SK-N-SH (cell line): Measurements from ENCODE around the gene INPP5K. TPM values are rescaled to one million over a fixed set of nuclear protein-coding genes. Genes with fewer than 3 reads are reported as not detected.

ENCODE experiments used
- CTCF ChIA-PET: fragments of 300-600, 350-600 bp; formaldehyde crosslinking; extraction: SDS; loops from one replicate; lab custom pipeline; 2021; lab: Yijun Ruan, JAX
- POLR2A ChIA-PET: fragments of 350-600 bp; sonication (Branson Sonifier 250); formaldehyde crosslinking; extraction: SDS; loops from one replicate; lab custom pipeline; 2020; ENCODE audit warnings: antibody characterized with exemption, inconsistent platforms; lab: Yijun Ruan, JAX
- DNase-seq: peaks from one replicate; pipeline ENCODE4 v3.0.0; 2012
- H2AFZ ChIP-seq: fragments of 200-600 bp; sonication (generic); 2 replicates; pipeline ENCODE4 v1.8.1; 2016; ENCODE audit warnings: antibody characterized with exemption, mild to moderate bottlenecking, low read depth
- H3F3A ChIP-seq: fragments of 200-600 bp; sonication (generic); replicated peaks from 2 replicates; pipeline ENCODE3; 2016; ENCODE audit warnings: antibody characterized with exemption, mild to moderate bottlenecking; ENCODE audit not compliant: insufficient read depth
- H3K27ac ChIP-seq, 2 experiments: fragments of 200-500 bp in 1 of 2; fragments of 200-600 bp in 1 of 2; sonication (Bioruptor generic) in 1 of 2; sonication (generic), shearing (Covaris generic) in 1 of 2; 2 replicates each; pipeline versions ENCODE4 v1.5.1 to v1.6.1; 2014 to 2016; ENCODE audit warnings: low read depth in 2 of 2, inconsistent platforms in 1 of 2, low read length in 1 of 2, mild to moderate bottlenecking in 1 of 2, mixed read lengths in 1 of 2
- H3K27me3 ChIP-seq: fragments of 200-600 bp; sonication (generic), shearing (Covaris generic); 2 replicates; pipeline ENCODE4 v1.6.1; 2016; ENCODE audit warnings: mixed run types; ENCODE audit not compliant: insufficient read depth
- H3K36me3 ChIP-seq, 2 experiments: fragments of 200-500 bp in 1 of 2; fragments of 200-600 bp in 1 of 2; sonication (Bioruptor generic) in 1 of 2; sonication (generic) in 1 of 2; replicated peaks in 1 of 2; 2 replicates each; pipeline versions ENCODE3 to v1.5.1; 2014 to 2016; ENCODE audit warnings: low read length in 1 of 2, mild to moderate bottlenecking in 1 of 2; ENCODE audit not compliant: insufficient read depth in 2 of 2, control insufficient read depth in 1 of 2
- H3K4me1 ChIP-seq, 2 experiments: fragments of 200-500 bp in 1 of 2; fragments of 200-600 bp in 1 of 2; sonication (Bioruptor generic) in 1 of 2; sonication (generic), shearing (Covaris generic) in 1 of 2; 2 replicates each; pipeline versions ENCODE4 v1.5.1 to v1.6.1; 2014 to 2016; ENCODE audit warnings: low read depth in 1 of 2, low read length in 1 of 2, mixed run types in 1 of 2; ENCODE audit not compliant: insufficient read depth in 2 of 2, control insufficient read depth in 1 of 2
- H3K4me2 ChIP-seq: fragments of 200-600 bp; sonication (generic), shearing (Covaris generic); 2 replicates; pipeline ENCODE4 v1.6.1; 2017; ENCODE audit warnings: mixed run types
- H3K4me3 ChIP-seq, 2 experiments: fragments of 200-500 bp in 1 of 2; fragments of 200-600 bp in 1 of 2; sonication (Bioruptor generic) in 1 of 2; sonication (generic), shearing (Covaris generic) in 1 of 2; 2 replicates each; pipeline versions ENCODE4 v1.5.1 to v1.8.1; 2014 to 2016; ENCODE audit warnings: low read depth in 2 of 2, inconsistent platforms in 1 of 2, low read length in 1 of 2, mild to moderate bottlenecking in 1 of 2, mixed read lengths in 1 of 2, moderate library complexity in 1 of 2
- H3K79me2 ChIP-seq: fragments of 200-600 bp; sonication (generic); 2 replicates; pipeline ENCODE4 v1.8.1; 2017; ENCODE audit warnings: mild to moderate bottlenecking; ENCODE audit not compliant: insufficient read depth
- H3K9ac ChIP-seq: fragments of 200-600 bp; sonication (generic); 2 replicates; pipeline ENCODE4 v1.6.1; 2017; ENCODE audit warnings: mixed run types
- H3K9me2 ChIP-seq: fragments of 200-600 bp; sonication (generic); 2 replicates; pipeline ENCODE4 v1.6.1; 2017; ENCODE audit warnings: mixed run types
- H3K9me3 ChIP-seq: fragments of 200-600 bp; sonication (generic); 2 replicates; pipeline ENCODE4 v1.6.1; 2017; ENCODE audit warnings: mixed run types, mild to moderate bottlenecking, moderate library complexity
- H4K20me1 ChIP-seq: fragments of 200-600 bp; sonication (generic); 2 replicates; pipeline ENCODE4 v1.6.1; 2017; ENCODE audit warnings: mild to moderate bottlenecking, mixed run types; ENCODE audit not compliant: insufficient read depth
- CTCF ChIP-seq: fragments of 200-600 bp; sonication (generic); IDR thresholded peaks from 2 replicates; pipeline ENCODE4 v1.6.1; 2017; ENCODE audit warnings: antibody characterized with exemption, mild to moderate bottlenecking, moderate library complexity
- ELF1 ChIP-seq: IDR thresholded peaks from 2 replicates; pipeline ENCODE4 v1.4.0; 2012
- FOXJ3 ChIP-seq: sonication (generic); formaldehyde crosslinking; IDR thresholded peaks from 2 replicates; pipeline ENCODE4 v1.5.1; 2020; ENCODE audit warnings: mild to moderate bottlenecking, missing genetic modification reagents
- FOXM1 ChIP-seq: IDR thresholded peaks from 2 replicates; pipeline ENCODE4 v1.4.0; 2012; ENCODE audit warnings: low read depth, mild to moderate bottlenecking
- GABPA ChIP-seq: IDR thresholded peaks from 2 replicates; pipeline ENCODE4 v1.4.0; 2012; ENCODE audit warnings: low read depth, mild to moderate bottlenecking
- JUND ChIP-seq: IDR thresholded peaks from 2 replicates; pipeline ENCODE4 v1.4.0; 2012
- NFIC ChIP-seq: IDR thresholded peaks from 2 replicates; pipeline ENCODE4 v1.4.0; 2012; ENCODE audit warnings: borderline replicate concordance
- RAD21 ChIP-seq: IDR thresholded peaks from 2 replicates; pipeline ENCODE4 v1.6.1; 2012; ENCODE audit warnings: mild to moderate bottlenecking, low read length
- RFX5 ChIP-seq: IDR thresholded peaks from 2 replicates; pipeline ENCODE4 v1.6.1; 2012; ENCODE audit warnings: mild to moderate bottlenecking, improper control_type of control experiment, low read length
- TAF1 ChIP-seq: IDR thresholded peaks from 2 replicates; pipeline ENCODE4 v1.6.1; 2012; ENCODE audit warnings: low read depth, mild to moderate bottlenecking, low read length, moderate library complexity, borderline replicate concordance
- TCF12 ChIP-seq: IDR thresholded peaks from 2 replicates; pipeline ENCODE4 v1.4.0; 2012
- USF2 ChIP-seq: fragments of 150-350 bp; IDR thresholded peaks from 2 replicates; pipeline ENCODE4 v1.6.1; 2017; ENCODE audit warnings: antibody characterized with exemption, low read length, low read depth, borderline replicate concordance
- ZBTB33 ChIP-seq: IDR thresholded peaks from 2 replicates; pipeline ENCODE4 v1.4.0; 2012; ENCODE audit warnings: low read depth, borderline replicate concordance
- WGBS: methylation state at CpG from one replicate; pipeline ENCODE4 v1.1.6; 2017; ENCODE audit warnings: low lambda C conversion rate; 5-methylcytosine and 5-hydroxymethylcytosine counted together
- polyA plus RNA-seq, 3 experiments: library from polyadenylated mRNA; depleted of rRNA; stranded (reverse); fragments of >200 nt; gene quantifications; 2 replicates each; pipeline ENCODE4 v1.2.3, GENCODE V29; 2012

The INPP5K gene
- polyA plus RNA-seq, 1 of the 3 experiments (the other 2 are of a cell fraction), result 26.2 TPM

- TF ChIP-seq RFX5 (no peak), TCF12 (no peak), TAF1 (no peak), CTCF (no peak), JUND (no peak)
Measured at GRCh38 chr17:1471911-1472821, 44.2 kb downstream of the INPP5K start (continued).

- H3K9me3 ChIP-seq, result no peaks in the 10 kb centered on the region
- 97% methylated on average over 12 of the region's 15 CpGs for WGBS
- CTCF ChIA-PET, result interaction anchor here (1.0 kb wide), 1 partner anchor 106 kb away, joined by 3 read pairs; no protein-coding TSS in a partner anchor
- H4K20me1 ChIP-seq, result no peaks in the 10 kb centered on the region
- H3K4me2 ChIP-seq, result no peak overlapping the region
- no peak for TF ChIP-seq NFIC
- TF ChIP-seq RAD21, result no peak
- no peak for TF ChIP-seq FOXJ3 (CRISPR knock-in tag)
- TF ChIP-seq FOXM1, result no peak
- TF ChIP-seq GABPA, result no peak
- no peak for TF ChIP-seq ZBTB33
- no peak for TF ChIP-seq USF2
- no peak for TF ChIP-seq ELF1
- TF ChIP-seq, all 33 proteins: peak for 0
- H3K27ac ChIP-seq, result no peak overlapping the region
- H3F3A ChIP-seq, result no peaks in the 10 kb centered on the region
- no peak overlapping the region for H2AFZ ChIP-seq
- H3K9me2 ChIP-seq, result no peaks in the 10 kb centered on the region
- no peaks in the 10 kb centered on the region for H3K4me1 ChIP-seq
- no peaks in the 10 kb centered on the region; the same call in 1 of the 2 replicates for H3K79me2 ChIP-seq
- H3K27me3 ChIP-seq, result no peaks in the 10 kb centered on the region
- no peak overlapping the region for H3K9ac ChIP-seq
- POLR2A ChIA-PET, result no interaction called here
- H3K4me3 ChIP-seq, result no peak overlapping the region
- no peak for DNase-seq
- peaks cover 30 to 42% of the 10 kb centered on the region in 2 experiments for H3K36me3 ChIP-seq
Measured at GRCh38 chr17:1471490-1471889, 44.9 kb downstream of the INPP5K start.
